Activated CD8-positive, alpha-beta memory T cell treated with anti-CD3 and anti-CD28 coated beads for 4 hours (primary cell): Measurements from ENCODE around the gene ARPC1A.

ENCODE experiments used
- DNase-seq, 2 donors: peaks; one replicate each; pipeline ENCODE4 v3.0.0-alpha.2; 2020; ENCODE audit warnings: low read depth in 2 of 2

Gene ARPC1A

DNA sequence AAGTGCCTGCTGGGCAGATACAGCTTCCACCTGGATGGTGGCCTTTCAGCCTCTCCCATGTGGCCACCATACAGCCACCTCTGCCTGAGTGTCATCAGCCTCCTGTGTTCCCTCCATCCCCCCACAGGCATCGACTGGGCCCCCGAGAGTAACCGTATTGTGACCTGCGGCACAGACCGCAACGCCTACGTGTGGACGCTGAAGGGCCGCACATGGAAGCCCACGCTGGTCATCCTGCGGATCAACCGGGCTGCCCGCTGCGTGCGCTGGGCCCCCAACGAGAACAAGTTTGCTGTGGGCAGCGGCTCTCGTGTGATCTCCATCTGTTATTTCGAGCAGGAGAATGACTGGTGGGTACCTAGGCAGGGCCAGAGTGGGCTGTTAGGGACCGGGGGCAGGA, 62.2 kb downstream of the ARPC1A start:
- DNase-seq, result no peak

DNA sequence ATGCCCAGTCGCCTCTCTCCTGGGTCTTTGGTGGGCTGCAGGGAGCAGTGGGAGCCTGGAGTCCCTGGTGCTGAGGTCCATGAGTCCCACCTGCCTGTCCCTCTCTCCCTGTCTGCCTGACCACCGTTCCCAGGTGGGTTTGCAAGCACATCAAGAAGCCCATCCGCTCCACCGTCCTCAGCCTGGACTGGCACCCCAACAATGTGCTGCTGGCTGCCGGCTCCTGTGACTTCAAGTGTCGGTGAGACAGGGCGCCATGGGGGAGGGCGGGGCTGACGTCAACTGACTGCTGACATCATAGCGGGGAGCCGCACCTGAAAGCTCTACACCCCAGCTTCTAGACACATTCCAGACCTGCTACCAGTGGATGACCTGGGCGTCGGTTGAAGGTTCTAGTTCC, 64.1 kb downstream of the ARPC1A start:
- no peak for DNase-seq

DNA sequence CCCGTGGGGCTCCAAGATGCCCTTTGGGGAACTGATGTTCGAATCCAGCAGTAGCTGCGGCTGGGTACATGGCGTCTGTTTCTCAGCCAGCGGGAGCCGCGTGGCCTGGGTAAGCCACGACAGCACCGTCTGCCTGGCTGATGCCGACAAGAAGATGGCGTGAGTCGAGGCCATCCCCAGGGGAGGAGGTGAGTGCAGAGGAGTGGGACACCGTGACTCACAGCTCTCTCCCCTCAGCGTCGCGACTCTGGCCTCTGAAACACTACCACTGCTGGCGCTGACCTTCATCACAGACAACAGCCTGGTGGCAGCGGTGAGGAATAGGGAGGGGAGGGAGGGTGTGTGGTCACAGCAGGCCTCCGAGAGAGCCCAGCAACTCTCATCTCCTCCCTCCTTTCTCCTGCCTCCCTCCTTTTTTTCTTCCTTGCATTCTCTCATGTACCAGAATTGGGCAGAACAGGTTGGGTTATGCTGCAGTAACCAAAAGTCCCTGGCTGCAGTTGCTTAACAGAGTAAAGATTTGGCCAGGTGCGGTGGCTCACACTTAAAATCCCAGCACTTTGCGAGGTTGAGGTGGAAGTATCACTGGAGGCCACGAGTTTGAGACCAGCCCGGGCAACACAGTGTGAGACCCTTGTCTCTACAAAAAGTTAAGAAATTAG, 65.4 kb downstream of the ARPC1A start:
- no peak for DNase-seq

GRCh38 chr7:99392046-99392445, 66.3 kb downstream of the ARPC1A start:
- DNase-seq, result no peak

- DNase-seq, result peak; percentile 60 to 63
Observed at GRCh38 chr7:99392659-99393354, 67.1 kb downstream of the ARPC1A start.

DNA sequence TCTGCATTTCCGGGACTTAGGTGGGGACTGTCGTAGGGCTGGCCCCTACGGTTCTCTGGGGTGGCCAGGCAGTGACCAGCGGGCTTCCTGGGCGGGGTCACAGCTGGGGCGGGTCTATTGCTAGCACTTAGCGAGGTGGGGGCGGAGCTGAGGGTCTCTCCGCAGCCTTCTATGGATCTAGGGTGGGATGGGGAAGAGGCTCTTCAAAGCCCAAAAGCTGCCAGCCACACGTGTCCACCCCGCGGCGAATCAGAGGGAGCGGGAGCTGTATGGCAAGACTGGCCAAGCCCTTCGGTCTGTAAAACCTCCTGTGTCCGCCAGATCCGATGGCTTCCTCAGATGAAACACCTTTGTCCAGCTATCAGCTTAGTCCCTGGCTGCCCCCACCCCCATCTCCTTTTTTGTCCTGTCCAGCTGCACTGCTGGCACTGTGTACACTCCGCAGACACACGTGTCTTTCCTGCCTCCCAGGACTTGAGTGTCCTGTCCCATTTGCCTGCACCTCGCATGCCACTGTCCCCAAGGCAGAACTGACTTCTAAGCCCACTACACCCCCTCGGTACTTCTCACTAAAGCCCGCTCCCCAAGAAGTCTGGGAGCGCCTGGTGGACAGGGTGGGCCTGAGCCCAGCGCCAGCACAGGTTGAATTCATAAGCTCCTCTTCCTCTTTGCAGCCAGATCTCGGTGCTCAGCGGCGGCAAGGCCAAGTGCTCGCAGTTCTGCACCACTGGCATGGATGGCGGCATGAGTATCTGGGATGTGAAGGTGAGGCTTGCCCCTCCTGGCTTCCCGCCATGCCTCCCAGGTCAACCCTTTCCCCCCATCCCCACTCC, 67.9 kb downstream of the ARPC1A start:
- DNase-seq, result no peak

DNA sequence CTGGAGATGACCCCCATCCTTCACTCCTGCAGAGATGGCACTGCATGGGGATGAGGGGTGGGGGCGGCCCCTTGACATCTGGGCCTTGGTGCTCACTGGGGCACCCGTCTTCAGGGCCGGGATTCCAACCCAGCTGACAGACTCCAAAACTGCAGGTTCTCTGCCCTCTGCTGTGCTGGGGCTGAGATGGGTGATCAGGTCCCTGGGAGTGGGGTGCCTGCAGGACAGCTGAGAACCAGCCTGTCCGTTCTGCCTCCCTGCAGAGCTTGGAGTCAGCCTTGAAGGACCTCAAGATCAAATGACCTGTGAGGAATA, 68.4 kb downstream of the ARPC1A start:
- no peak for DNase-seq

DNA sequence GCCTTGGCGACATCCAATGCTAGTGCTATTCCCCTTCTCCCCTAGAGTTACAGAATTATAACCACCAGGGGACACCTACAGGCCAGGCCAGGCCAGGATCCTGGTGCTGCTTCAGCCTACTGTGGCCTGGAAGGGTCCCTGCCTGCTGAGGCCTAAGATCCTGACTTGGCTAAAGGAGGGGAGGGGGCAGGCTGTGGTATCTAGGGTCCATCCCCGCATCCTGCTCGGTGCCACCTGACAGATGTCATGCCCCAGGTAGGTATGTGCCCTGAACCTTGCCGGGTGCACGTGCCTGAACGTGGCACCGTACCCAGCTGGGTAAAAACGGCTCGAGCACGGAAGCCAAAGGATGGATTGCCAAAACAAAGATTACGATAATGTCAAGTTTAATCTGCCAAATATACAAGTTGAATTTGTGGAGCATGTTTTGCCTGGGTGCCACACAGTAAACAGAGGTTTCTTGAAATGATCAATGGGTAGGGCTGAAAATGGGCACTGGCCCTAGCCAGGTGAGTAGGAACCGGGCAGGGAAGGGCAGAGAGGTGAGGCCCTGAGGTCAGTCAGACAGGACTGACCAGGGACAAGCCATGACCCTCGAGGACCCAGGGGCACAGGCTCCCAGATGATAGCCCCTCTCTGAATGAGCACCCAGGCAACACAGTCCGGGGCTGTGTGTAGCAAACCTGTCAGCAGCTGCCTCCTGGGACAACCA, 70.1 kb downstream of the ARPC1A start:
- DNase-seq, result no peak

GRCh38 chr7:99396418-99397296, 71.0 kb downstream of the ARPC1A start:
- DNase-seq, result no peak

- DNase-seq, result no peak
Observed at GRCh38 chr7:99397297-99397983, 71.7 kb downstream of the ARPC1A start.

DNA sequence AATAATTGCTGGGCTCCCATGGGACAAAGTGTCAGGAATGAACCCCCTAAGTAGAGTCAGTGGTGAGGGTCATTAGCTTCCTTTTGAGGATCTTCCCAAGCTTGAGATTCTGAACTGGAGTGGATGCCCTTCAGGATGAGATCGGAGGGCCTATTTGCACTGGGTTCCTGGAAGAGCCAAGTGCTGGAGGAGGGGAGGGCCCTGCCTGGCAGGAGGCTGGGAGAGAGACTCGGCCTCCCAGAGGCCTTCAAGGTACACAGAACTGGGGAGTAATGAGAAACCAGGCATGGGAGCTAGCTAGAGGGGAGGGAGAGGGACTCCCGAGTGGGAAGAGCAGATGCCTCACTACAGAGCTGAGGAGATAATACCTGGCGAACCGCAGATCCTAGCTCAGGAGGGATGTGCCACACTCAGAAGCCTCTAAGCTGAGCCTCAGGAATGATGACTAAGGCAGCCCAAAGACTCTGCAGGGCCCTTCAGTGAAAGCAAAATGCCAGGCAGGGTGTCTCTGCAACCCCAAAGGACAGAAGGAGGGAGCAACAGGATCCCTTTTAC, 73.3 kb downstream of the ARPC1A start:
- no peak for DNase-seq

DNA sequence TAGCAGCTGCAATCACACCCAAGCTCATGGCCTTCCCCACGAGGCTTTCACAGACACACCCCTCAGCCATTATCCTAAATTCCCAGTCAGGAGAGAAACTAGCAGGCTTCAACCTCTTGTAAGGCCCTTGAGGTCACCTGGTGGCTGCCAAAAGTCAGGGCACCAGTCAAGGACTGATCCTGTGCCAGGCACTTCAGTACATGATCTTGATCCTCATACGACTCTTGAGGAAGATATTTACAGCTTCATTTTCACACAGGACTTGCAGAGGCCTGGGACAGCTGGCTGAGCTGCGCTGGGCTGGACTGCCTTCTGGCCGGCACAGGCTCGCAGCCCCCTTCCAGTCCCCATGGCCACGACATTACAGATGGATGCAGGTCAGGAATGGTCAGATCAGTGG, 73.9 kb downstream of the ARPC1A start:
- no peak for DNase-seq

- DNase-seq, result no peak
Observed at GRCh38 chr7:99402854-99403253, 77.2 kb downstream of the ARPC1A start.

DNA sequence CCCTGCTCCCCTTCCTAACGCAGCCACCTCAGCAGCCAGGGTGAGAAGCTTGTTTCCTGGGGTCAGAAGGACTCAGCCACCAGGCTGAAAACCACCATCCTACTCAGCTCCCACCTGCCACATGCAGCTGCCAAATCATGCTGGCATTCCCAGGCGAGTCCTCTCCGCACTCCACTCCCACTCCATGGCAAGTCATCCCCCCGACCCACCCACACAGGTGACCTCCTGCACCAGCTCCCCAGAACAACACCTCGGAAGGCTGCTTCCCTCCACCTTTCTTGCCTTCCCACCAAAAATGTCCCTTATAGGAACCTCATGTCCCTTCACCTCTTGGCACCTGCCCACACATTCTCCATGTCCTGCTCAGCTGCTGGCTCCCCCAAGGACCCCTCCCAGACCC, 78.1 kb downstream of the ARPC1A start:
- DNase-seq, result no peak

DNA sequence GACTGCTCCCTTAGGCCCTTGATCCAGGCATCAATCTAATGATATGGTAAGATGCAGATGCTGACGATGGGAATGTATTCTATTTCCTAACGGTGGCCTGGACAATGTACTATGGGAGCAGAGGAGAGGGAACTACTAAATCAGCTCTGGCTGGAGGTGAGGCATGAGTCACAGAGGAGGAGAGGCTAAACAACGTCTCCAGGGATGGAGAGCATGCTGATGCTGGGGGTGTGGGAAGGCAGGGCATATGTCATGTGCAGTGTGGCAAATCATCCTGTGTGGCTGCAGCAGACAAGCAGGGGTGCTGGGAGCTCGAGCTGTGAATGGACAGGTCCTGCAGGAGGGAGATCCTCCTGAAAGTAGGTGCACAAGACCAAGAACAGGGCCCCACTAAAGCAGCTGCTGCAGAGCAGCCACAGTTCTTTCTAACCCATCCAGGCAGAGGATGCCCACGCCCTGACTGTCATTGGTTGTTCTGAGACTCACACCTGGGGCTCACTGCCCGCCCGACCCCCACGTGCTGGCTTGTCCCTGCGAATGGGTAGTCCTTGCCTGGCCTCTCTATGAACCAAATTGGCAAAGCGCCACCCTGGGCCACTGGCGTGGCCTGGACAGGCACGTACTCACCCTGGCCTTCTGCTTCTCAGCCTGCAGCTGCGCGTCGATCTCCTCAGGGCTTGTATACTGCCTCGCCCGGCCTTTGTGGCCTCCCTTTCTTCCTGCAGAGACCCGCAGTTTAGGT, 78.7 kb downstream of the ARPC1A start:
- DNase-seq, result no peak

- no peak for DNase-seq
Observed at GRCh38 chr7:99404977-99405320, 79.3 kb downstream of the ARPC1A start.

- DNase-seq, result no peak
Observed at GRCh38 chr7:99406557-99406956, 80.9 kb downstream of the ARPC1A start.

- no peak for DNase-seq
Observed at GRCh38 chr7:99407872-99408378, 82.2 kb downstream of the ARPC1A start.

DNA sequence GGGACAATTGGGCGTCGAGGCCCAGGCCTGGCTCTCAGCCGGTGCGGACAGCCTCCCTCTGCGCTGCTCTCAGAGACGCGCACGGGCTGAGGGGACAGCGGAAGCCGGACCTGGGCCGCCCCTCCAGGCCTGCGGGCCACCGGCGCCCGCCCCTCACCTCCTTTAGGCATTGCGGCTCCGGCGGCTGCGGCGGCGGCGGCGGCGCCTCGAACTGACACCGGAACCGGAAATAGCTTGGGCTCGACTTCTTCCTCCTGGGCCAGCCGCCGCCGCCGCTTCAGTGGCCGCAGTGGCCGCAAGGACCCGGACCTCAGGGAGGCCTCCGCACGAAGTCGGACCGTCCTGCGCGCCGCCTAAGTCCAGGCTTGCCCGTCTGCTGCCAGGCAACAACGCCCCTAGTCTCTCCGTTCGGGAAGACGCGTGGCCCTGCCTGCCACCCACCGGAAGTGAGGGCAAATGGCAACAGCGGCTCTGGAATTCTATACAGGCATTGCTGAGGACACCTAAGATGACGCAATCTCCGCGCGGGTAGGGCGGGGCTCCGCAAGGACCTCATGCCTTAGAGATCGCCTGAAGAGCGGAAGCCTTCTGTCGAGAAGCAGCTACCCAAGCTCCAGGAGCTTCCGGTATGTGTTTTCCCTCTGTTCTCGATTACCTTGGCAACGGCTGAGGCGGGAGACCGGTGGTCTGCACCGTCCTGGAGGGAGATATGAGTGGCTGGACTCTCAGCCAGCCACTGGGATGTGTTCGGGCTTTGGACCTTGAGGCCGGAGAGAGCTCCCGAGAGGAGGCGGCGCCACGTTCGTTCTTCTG, 82.9 kb downstream of the ARPC1A start, which contains the start of the genes BUD31 and PDAP1:
Gene BUD31 (plus strand): TSS at position 591 of the 813 bp plus-strand sequence. CDS start 2,124 bp downstream, outside the sequence.
Gene PDAP1 (minus strand): TSS at position 219 of the 813 bp plus-strand sequence. CDS start 49 bp downstream, at position 170.
- peak; percentile 87 to 91 for DNase-seq
